A549 (cell line): ENCODE measurements around the gene ZSWIM5. TPM values are rescaled to one million over a fixed set of nuclear protein-coding genes. Genes with fewer than 3 reads are reported as not detected.

Experiments
- ATAC-seq, 2 experiments: fragments of 200-7000 bp in 1 of 2; fragments of >200 bp in 1 of 2; cut with Nextera tagmentation in 1 of 2; cut with Tn5 transposase in 1 of 2; 3 replicates each; pipeline versions ENCODE4 v1.8.0 to v1.9.1; 2018 to 2020; ENCODE audit warnings: mild to moderate bottlenecking in 1 of 2, moderate library complexity in 1 of 2
- CTCF ChIA-PET: fragments of 300-600 bp; sonication (Branson Sonifier 250); formaldehyde crosslinking; extraction: SDS; loops from one replicate; lab custom pipeline; 2021; ENCODE audit warnings: antibody characterized with exemption, inconsistent platforms; lab: Yijun Ruan, JAX
- POLR2A ChIA-PET: fragments of 350-600 bp; formaldehyde crosslinking; extraction: SDS; loops from one replicate; lab custom pipeline; 2021; ENCODE audit warnings: antibody characterized with exemption, inconsistent platforms; lab: Yijun Ruan, JAX
- DNase-seq, 2 experiments: peaks; one replicate each; pipeline versions ENCODE4 v3.0.0 to v3.0.0-alpha.2; 2011 to 2016; ENCODE audit warnings: low read depth in 1 of 2, low spot score in 1 of 2
- FAIRE-seq: peaks from 2 replicates; lab custom pipeline; 2011; peaks lifted over from hg19 to GRCh38; lab: Jason Lieb, UNC
- H3K27ac ChIP-seq, 2 experiments: fragments of >200 bp; sonication (Bioruptor Twin); formaldehyde crosslinking; 3 replicates each; pipeline ENCODE4 v1.5.1; 2016 to 2017
- H3K4me1 ChIP-seq: fragments of >200 bp; sonication (Bioruptor Twin); formaldehyde crosslinking; 3 replicates; pipeline ENCODE4 v1.6.1; 2016
- H3K4me2 ChIP-seq: fragments of >200 bp; sonication (Bioruptor Twin); formaldehyde crosslinking; 3 replicates; pipeline ENCODE4 v1.6.1; 2016
- H3K4me3 ChIP-seq: fragments of >200 bp; sonication (Bioruptor Twin); formaldehyde crosslinking; 3 replicates; pipeline ENCODE4 v1.5.1; 2016
- H3K9me3 ChIP-seq: fragments of >200 bp; sonication (Bioruptor Twin); formaldehyde crosslinking; 3 replicates; pipeline ENCODE4 v1.6.1; 2016
- BHLHE40 ChIP-seq: IDR thresholded peaks from 2 replicates; pipeline ENCODE4 v1.6.1; 2012; ENCODE audit warnings: low read depth, low read length, inconsistent platforms
- CBX8 ChIP-seq: fragments of 200-600 bp; sonication (generic); IDR thresholded peaks from 2 replicates; pipeline ENCODE4 v1.6.1; 2016
- CEBPB ChIP-seq, 2 experiments: fragments of >200 bp in 1 of 2; sonication (Bioruptor Twin) in 1 of 2; formaldehyde crosslinking in 1 of 2; IDR thresholded peaks; 2 replicates each; pipeline ENCODE4 v1.6.1; 2012 to 2016
- EP300 ChIP-seq, 2 experiments: fragments of >200 bp; sonication (Bioruptor Twin); formaldehyde crosslinking; IDR thresholded peaks; 2 replicates in 1 of 2; 3 replicates in 1 of 2; pipeline ENCODE4 v1.6.1; 2016 to 2017
- ESRRA ChIP-seq: fragments of 150-350 bp; IDR thresholded peaks from 2 replicates; pipeline ENCODE4 v1.6.1; 2014; ENCODE audit warnings: mild to moderate bottlenecking, low read length, borderline replicate concordance
- FOSB ChIP-seq: fragments of 250-450 bp; sonication (Bioruptor Pico); IDR thresholded peaks from 2 replicates; pipeline ENCODE4 v1.5.0; 2020; ENCODE audit warnings: mild to moderate bottlenecking, moderate library complexity
- FOSL2 ChIP-seq, 2 experiments: fragments of 450-650 bp in 1 of 2; fragments of >200 bp in 1 of 2; sonication (Bioruptor Twin) in 1 of 2; formaldehyde crosslinking; IDR thresholded peaks; 2 replicates each; pipeline versions ENCODE4 v1.5.0 to v1.6.1; 2016 to 2020; ENCODE audit warnings: mild to moderate bottlenecking in 1 of 2, moderate library complexity in 1 of 2
- GATA3 ChIP-seq: IDR thresholded peaks from 2 replicates; pipeline ENCODE4 v1.6.1; 2012; ENCODE audit warnings: borderline replicate concordance
- HDAC2 ChIP-seq: fragments of 200-600 bp; sonication (generic); IDR thresholded peaks from 2 replicates; pipeline ENCODE4 v1.6.1; 2016
- HES2 ChIP-seq: fragments of >200 bp; sonication (Bioruptor Twin); formaldehyde crosslinking; IDR thresholded peaks from 2 replicates; pipeline ENCODE4 v1.6.1; 2016
- HEYL ChIP-seq: fragments of 250-450 bp; sonication (Bioruptor Pico); IDR thresholded peaks from 2 replicates; pipeline ENCODE4 v1.8.0; 2021; ENCODE audit warnings: mild to moderate bottlenecking, moderate library complexity
- HOXB5 ChIP-seq: fragments of 250-450 bp; sonication (Bioruptor Pico); IDR thresholded peaks from 2 replicates; pipeline ENCODE4 v1.5.0; 2020; ENCODE audit warnings: mild to moderate bottlenecking, moderate library complexity
- JUNB ChIP-seq: fragments of >200 bp; sonication (Bioruptor Twin); formaldehyde crosslinking; IDR thresholded peaks from 2 replicates; pipeline ENCODE4 v1.6.1; 2016
- KDM1A ChIP-seq: fragments of 200-600 bp; sonication (generic); IDR thresholded peaks from 2 replicates; pipeline ENCODE4 v1.6.1; 2016; ENCODE audit warnings: low read depth, mild to moderate bottlenecking
- KDM5A ChIP-seq: fragments of 200-600 bp; sonication (generic); IDR thresholded peaks from 2 replicates; pipeline ENCODE4 v1.6.1; 2016; ENCODE audit warnings: antibody characterized with exemption, mild to moderate bottlenecking
- MAFK ChIP-seq: fragments of 450-650 bp; IDR thresholded peaks from 2 replicates; pipeline ENCODE4 v1.6.1; 2014; ENCODE audit not compliant: partially characterized antibody
- MYC ChIP-seq: IDR thresholded peaks from 2 replicates; pipeline ENCODE4 v1.6.1; 2012; ENCODE audit warnings: mild to moderate bottlenecking, inconsistent platforms, low read length, improper control_type of control experiment, borderline replicate concordance
- NFE2L2 ChIP-seq: fragments of 150-350 bp; conservative IDR thresholded peaks from 2 replicates; pipeline ENCODE4 v1.6.1; 2014; ENCODE audit warnings: low read length
- NR3C1 ChIP-seq: fragments of >200 bp; sonication (Bioruptor Twin); formaldehyde crosslinking; IDR thresholded peaks from 3 replicates; pipeline ENCODE4 v1.6.1; 2017
- PHF8 ChIP-seq: fragments of 200-600 bp; sonication (generic); IDR thresholded peaks from 2 replicates; pipeline ENCODE4 v1.6.1; 2016; ENCODE audit warnings: low read depth, mild to moderate bottlenecking, antibody characterized with exemption, moderate library complexity, borderline replicate concordance
- POLR2AphosphoS2 ChIP-seq: conservative IDR thresholded peaks from 2 replicates; pipeline ENCODE4 v1.6.1; 2012; ENCODE audit warnings: low read length, improper control_type of control experiment, inconsistent platforms
- RAD21 ChIP-seq, 2 experiments: fragments of >200 bp in 1 of 2; sonication (Bioruptor Twin) in 1 of 2; formaldehyde crosslinking in 1 of 2; IDR thresholded peaks in 1 of 2; conservative IDR thresholded peaks in 1 of 2; 2 replicates in 1 of 2; 3 replicates in 1 of 2; pipeline ENCODE4 v1.6.1; 2012 to 2018; ENCODE audit warnings: inconsistent platforms in 1 of 2
- RCOR1 ChIP-seq: fragments of 150-350 bp; IDR thresholded peaks from 2 replicates; pipeline ENCODE4 v1.6.1; 2014; ENCODE audit warnings: antibody characterized with exemption, low read length, low read depth
- RFX5 ChIP-seq: fragments of 450-650 bp; IDR thresholded peaks from 2 replicates; pipeline ENCODE4 v1.7.1; 2014; ENCODE audit warnings: antibody characterized with exemption, mild to moderate bottlenecking, moderate library complexity
- SMC3 ChIP-seq: fragments of >200 bp; sonication (Bioruptor Twin); formaldehyde crosslinking; IDR thresholded peaks from 3 replicates; pipeline ENCODE4 v1.6.1; 2018; ENCODE audit warnings: inconsistent platforms
- TFCP2L1 ChIP-seq: fragments of 250-450 bp; sonication (Bioruptor Pico); IDR thresholded peaks from 2 replicates; pipeline ENCODE4 v1.5.0; 2021; ENCODE audit warnings: mild to moderate bottlenecking
- TP53 ChIP-seq: fragments of 250-450 bp; sonication (Bioruptor Pico); IDR thresholded peaks from 2 replicates; pipeline ENCODE4 v1.5.0; 2021; ENCODE audit warnings: mild to moderate bottlenecking, moderate library complexity
- ZC3H11A ChIP-seq: fragments of 450-650 bp; IDR thresholded peaks from 2 replicates; pipeline ENCODE4 v1.6.1; 2014; ENCODE audit warnings: antibody characterized with exemption, mild to moderate bottlenecking
- ZNF302 ChIP-seq: fragments of 250-450 bp; sonication (Bioruptor Pico); IDR thresholded peaks from 2 replicates; pipeline ENCODE4 v1.9.0; 2021; ENCODE audit warnings: inconsistent platforms, mild to moderate bottlenecking, moderate library complexity
- ZSCAN20 ChIP-seq: fragments of 250-450 bp; sonication (Bioruptor Pico); IDR thresholded peaks from 2 replicates; pipeline ENCODE4 v1.8.0; 2022; ENCODE audit warnings: mild to moderate bottlenecking, moderate library complexity
- WGBS: methylation state at CpG from one replicate; pipeline ENCODE4 v1.1.6; 2017; ENCODE audit errors: missing lambda C conversion rate; 5-methylcytosine and 5-hydroxymethylcytosine counted together
- polyA plus RNA-seq, 4 experiments: library from polyadenylated mRNA; depleted of rRNA in 3 of 4; stranded (reverse); fragments of >200 nt; fragmentation: RNase III in 1 of 4; extraction: RNeasy Plus Mini Kit Qiagen cat#74134 plus additional on column Dnase treatment in 1 of 4; gene quantifications; 2 replicates in 3 of 4; 3 replicates in 1 of 4; pipeline ENCODE4 v1.2.3, GENCODE V29; 2011 to 2017
- TF ChIP-seq, protein P1 (sequence below): IDR thresholded peaks from 2 replicates; pipeline ENCODE4 v1.6.1; 2012
- TF ChIP-seq, protein P2 (sequence below): fragments of 150-350 bp; IDR thresholded peaks from 2 replicates; pipeline ENCODE4 v1.6.1; 2014; ENCODE audit warnings: low read depth, mild to moderate bottlenecking, low read length

Gene ZSWIM5
- polyA plus RNA-seq, 2 of the 4 experiments (the other 2 are of a cell fraction), result 0.52 to 1.3 TPM

GRCh38 chr1:45172764-45173163 is 33.6 kb downstream of the ZSWIM5 start:
- Histone ChIP-seq H3K4me1 (peaks cover 31% of the 10 kb centered on the region), H3K4me3 (no peak overlapping the region), H3K4me2 (peak overlapping the region; percentile 73), H3K9me3 (no peaks in the 10 kb centered on the region), H3K27ac (no peak overlapping the region)
- DNase-seq (no peak), ATAC-seq (no peak), FAIRE-seq (no peak)
- TF ChIP-seq POLR2AphosphoS2 (no peak), TP53 (CRISPR knock-in tag) (no peak), HDAC2 (no peak), FOSL2 (IDR thresholded peaks at IDR 0.05) (no peak), FOSL2 (CRISPR knock-in tag; IDR thresholded peaks at IDR 0.05) (no peak), NR3C1 (no peak), RFX5 (no peak), CBX8 (no peak), HEYL (no peak), ZNF302 (no peak)
- TF ChIP-seq, protein P1, sequence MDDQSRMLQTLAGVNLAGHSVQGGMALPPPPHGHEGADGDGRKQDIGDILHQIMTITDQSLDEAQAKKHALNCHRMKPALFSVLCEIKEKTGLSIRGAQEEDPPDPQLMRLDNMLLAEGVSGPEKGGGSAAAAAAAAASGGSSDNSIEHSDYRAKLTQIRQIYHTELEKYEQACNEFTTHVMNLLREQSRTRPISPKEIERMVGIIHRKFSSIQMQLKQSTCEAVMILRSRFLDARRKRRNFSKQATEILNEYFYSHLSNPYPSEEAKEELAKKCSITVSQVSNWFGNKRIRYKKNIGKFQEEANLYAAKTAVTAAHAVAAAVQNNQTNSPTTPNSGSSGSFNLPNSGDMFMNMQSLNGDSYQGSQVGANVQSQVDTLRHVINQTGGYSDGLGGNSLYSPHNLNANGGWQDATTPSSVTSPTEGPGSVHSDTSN, result no peak
- TF ChIP-seq, protein P2, sequence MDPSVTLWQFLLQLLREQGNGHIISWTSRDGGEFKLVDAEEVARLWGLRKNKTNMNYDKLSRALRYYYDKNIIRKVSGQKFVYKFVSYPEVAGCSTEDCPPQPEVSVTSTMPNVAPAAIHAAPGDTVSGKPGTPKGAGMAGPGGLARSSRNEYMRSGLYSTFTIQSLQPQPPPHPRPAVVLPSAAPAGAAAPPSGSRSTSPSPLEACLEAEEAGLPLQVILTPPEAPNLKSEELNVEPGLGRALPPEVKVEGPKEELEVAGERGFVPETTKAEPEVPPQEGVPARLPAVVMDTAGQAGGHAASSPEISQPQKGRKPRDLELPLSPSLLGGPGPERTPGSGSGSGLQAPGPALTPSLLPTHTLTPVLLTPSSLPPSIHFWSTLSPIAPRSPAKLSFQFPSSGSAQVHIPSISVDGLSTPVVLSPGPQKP, result no peak
- ChIA-PET POLR2A (no interaction called here), CTCF (no interaction called here)
- 94% methylated on average over 3 of the region's 3 CpGs for WGBS

GRCh38 chr1:45172005-45172404 is 34.4 kb downstream of the ZSWIM5 start:
- POLR2A ChIA-PET, result no interaction called here
- H3K4me2 ChIP-seq, result peak overlapping the region; percentile 73
- 1% methylated on average over 7 of the region's 7 CpGs for WGBS
- peaks cover 25% of the 10 kb centered on the region for H3K4me1 ChIP-seq
- ATAC-seq (peak in 1 of 2 experiments; percentile 56; a peak in 1 of 6 replicates), FAIRE-seq (no peak), DNase-seq (peak; percentile 12 to 51)
- CTCF ChIA-PET, result no interaction called here
- peak overlapping the region; percentile 18; the same call in 1 of the 3 replicates for H3K4me3 ChIP-seq
- no peaks in the 10 kb centered on the region for H3K9me3 ChIP-seq
- TF ChIP-seq FOSB (CRISPR knock-in tag) (no peak), HES2 (peak; percentile 61; the same call in 1 of the 2 replicates), EP300 (IDR thresholded peaks at IDR 0.05) (peak in 1 of 2 experiments; percentile 10; a peak in 1 of 5 replicates), GATA3 (peak; percentile 53; the same call in 1 of the 2 replicates), CEBPB (IDR thresholded peaks at IDR 0.05) (peak; percentile 92 to 97), KDM5A (no peak), JUNB (peak; percentile 55), FOSL2 (IDR thresholded peaks at IDR 0.05) (peak; percentile 79), FOSL2 (CRISPR knock-in tag; IDR thresholded peaks at IDR 0.05) (peak; percentile 88)
- TF ChIP-seq, all 56 proteins: peak for 6
- no peak overlapping the region for H3K27ac ChIP-seq

DNA sequence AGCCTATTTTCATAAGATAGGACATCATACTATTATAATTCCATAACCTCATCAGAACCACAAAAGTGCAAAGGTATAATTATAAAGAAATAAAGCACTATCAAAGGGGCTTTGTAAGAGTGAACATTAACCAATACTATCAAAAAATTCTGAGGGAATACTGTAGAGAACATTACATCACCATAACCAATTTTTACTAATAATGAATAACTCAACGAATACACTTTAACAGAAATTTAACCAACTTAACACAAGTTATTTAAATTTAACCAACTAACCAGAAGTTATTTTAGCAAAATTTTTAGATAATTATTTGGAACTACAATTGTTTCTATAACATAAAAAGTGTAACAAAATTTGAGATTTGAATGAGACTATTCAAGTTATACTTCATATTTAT is 34.8 kb downstream of the ZSWIM5 start:
- POLR2A ChIA-PET, result no interaction called here
- Histone ChIP-seq H3K4me2 (peak overlapping the region; percentile 73), H3K4me1 (peaks cover 25% of the 10 kb centered on the region), H3K4me3 (no peak overlapping the region), H3K9me3 (no peaks in the 10 kb centered on the region), H3K27ac (no peak overlapping the region)
- 80% methylated on average over 1 of the region's 1 CpG for WGBS
- TF ChIP-seq RCOR1 (no peak), GATA3 (no peak), MAFK (no peak), RAD21 (conservative IDR thresholded peaks at IDR 0.05 in 1 of 2, IDR thresholded peaks at IDR 0.05 in 1 of 2) (no peak), SMC3 (no peak), BHLHE40 (no peak), NFE2L2 (no peak), TP53 (CRISPR knock-in tag) (no peak), HOXB5 (no peak), TFCP2L1 (CRISPR knock-in tag) (no peak), ZC3H11A (no peak), ZSCAN20 (CRISPR knock-in tag) (no peak), KDM1A (no peak), MYC (no peak), PHF8 (no peak), ESRRA (no peak), HDAC2 (no peak)
- TF ChIP-seq, protein P1, result no peak
- no peak for DNase-seq
- FAIRE-seq, result no peak
- no peak for ATAC-seq
- CTCF ChIA-PET, result no interaction called here
